Uterus (tissue), 2 donors: ENCODE data around the gene KLHL3.

ENCODE experiments used
- CTCF ChIP-seq, 4 experiments: fragments of 200-600 bp in 2 of 4; fragments of 450-650 bp in 2 of 4; sonication (generic) in 2 of 4; IDR thresholded peaks; one replicate each; pipeline ENCODE4 v1.5.1; 2016 to 2019; ENCODE audit warnings: antibody characterized with exemption in 4 of 4, mild to moderate bottlenecking in 2 of 4, moderate library complexity in 1 of 4
- POLR2A ChIP-seq, 2 donors: fragments of 450-650 bp; IDR thresholded peaks; one replicate each; pipeline ENCODE4 v1.6.1; 2016; ENCODE audit warnings: antibody characterized with exemption in 2 of 2, mild to moderate bottlenecking in 1 of 2, moderate library complexity in 1 of 2

GRCh38 chr5:137659209-137659608, 76.7 kb downstream of the KLHL3 start:
- TF ChIP-seq POLR2A (IDR thresholded peaks at IDR 0.05) (no peak), CTCF (IDR thresholded peaks at IDR 0.05) (no peak)
